ENCODE measurements around the gene PALLD.

PALLD gene

GRCh38 chr4:168843635-168844034 is 346.8 kb downstream of the PALLD start:
- no peaks in the 10 kb centered on the region for H3K36me3 ChIP-seq

GRCh38 chr4:168844353-168845049 is 347.6 kb downstream of the PALLD start:
- peaks cover 13 to 21% (median 14%) of the 10 kb centered on the region in 10 experiments for H3K4me1 ChIP-seq
- no peak overlapping the region for H3K4me2 ChIP-seq
- H3K27ac ChIP-seq: no peak overlapping the region
- no peaks in the 10 kb centered on the region for H3K9me3 ChIP-seq (replicated peaks in 1 of 11)
- TF ChIP-seq Cebpa-rat (IDR thresholded peaks at IDR 0.05): no peak
- H4K20me1 ChIP-seq: no peaks in the 10 kb centered on the region
- H3K4me3 ChIP-seq: no peak overlapping the region
- no peaks in the 10 kb centered on the region for H3K27me3 ChIP-seq
- H3K9ac ChIP-seq: no peak overlapping the region
- no peaks in the 10 kb centered on the region for H3K36me3 ChIP-seq

More at GRCh38 chr4:168843635-168844034, 346.8 kb downstream of the PALLD start:
- Histone ChIP-seq H3K9me3 (replicated peaks in 1 of 11) (no peaks in the 10 kb centered on the region), H3K9ac (no peak overlapping the region), H3K4me2 (no peak overlapping the region), H3K4me1 (peaks cover 4 to 13% (median 6%) of the 10 kb centered on the region in 10 experiments; a peak in 19 of 20 replicates), H3K27ac (no peak overlapping the region), H4K20me1 (no peaks in the 10 kb centered on the region), H3K27me3 (no peaks in the 10 kb centered on the region), H3K4me3 (no peak overlapping the region)
- no peak for TF ChIP-seq Cebpa-rat (IDR thresholded peaks at IDR 0.05)

GRCh38 chr4:168845897-168846296 is 349.0 kb downstream of the PALLD start:
- no peak for TF ChIP-seq Cebpa-rat (IDR thresholded peaks at IDR 0.05)
- Histone ChIP-seq H3K4me3 (no peak overlapping the region), H3K27me3 (no peaks in the 10 kb centered on the region), H3K27ac (no peak overlapping the region), H3K9me3 (replicated peaks in 1 of 11) (no peaks in the 10 kb centered on the region), H3K4me1 (peaks cover 13 to 26% (median 17%) of the 10 kb centered on the region in 10 experiments), H3K4me2 (no peak overlapping the region), H4K20me1 (no peaks in the 10 kb centered on the region), H3K36me3 (no peaks in the 10 kb centered on the region), H3K9ac (no peak overlapping the region)

DNA sequence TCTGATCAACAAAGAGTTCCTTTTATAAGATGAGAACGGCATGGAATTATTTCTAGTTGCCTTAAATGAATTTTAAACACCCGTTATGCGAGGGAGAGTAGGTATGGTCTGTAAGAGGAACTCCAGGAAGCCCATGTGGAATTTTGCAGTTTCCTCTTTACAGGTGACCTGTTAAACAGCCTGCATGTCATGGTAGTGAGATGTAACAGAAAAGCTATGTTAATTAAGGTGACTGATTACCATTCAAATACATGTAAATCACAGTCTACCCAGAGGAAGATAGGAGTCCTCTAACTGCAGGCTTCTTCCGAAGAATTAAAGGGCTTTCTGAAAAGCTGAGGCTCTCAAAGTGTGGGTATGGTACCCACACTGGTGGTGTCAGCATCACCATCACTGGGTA is 349.6 kb downstream of the PALLD start:
- H3K4me3 ChIP-seq: no peak overlapping the region
- H3K9me3 ChIP-seq (replicated peaks in 1 of 11): no peaks in the 10 kb centered on the region
- H3K9ac ChIP-seq: no peak overlapping the region
- H3K27me3 ChIP-seq: no peaks in the 10 kb centered on the region
- peaks cover 13 to 26% (median 17%) of the 10 kb centered on the region in 10 experiments for H3K4me1 ChIP-seq
- H4K20me1 ChIP-seq: no peaks in the 10 kb centered on the region
- H3K4me2 ChIP-seq: no peak overlapping the region; a peak in 1 of 22 replicates
- no peaks in the 10 kb centered on the region for H3K36me3 ChIP-seq
- no peak overlapping the region for H3K27ac ChIP-seq
- TF ChIP-seq Cebpa-rat (IDR thresholded peaks at IDR 0.05): no peak

GRCh38 chr4:168847771-168848502 is 351.1 kb downstream of the PALLD start:
- peak overlapping the region in 2 of 11 experiments; percentile 42 to 56; a peak in 2 of 22 replicates for H3K9ac ChIP-seq
- TF ChIP-seq Cebpa-rat (IDR thresholded peaks at IDR 0.05): no peak
- peak overlapping the region in 3 of 11 experiments; percentile 61 to 69 (median 63); a peak in 5 of 22 replicates for H3K27ac ChIP-seq
- no peaks in the 10 kb centered on the region for H3K36me3 ChIP-seq
- H4K20me1 ChIP-seq: no peaks in the 10 kb centered on the region
- no peaks in the 10 kb centered on the region for H3K27me3 ChIP-seq
- no peak overlapping the region for H3K4me3 ChIP-seq
- no peaks in the 10 kb centered on the region for H3K9me3 ChIP-seq (replicated peaks in 1 of 11)
- peaks cover 13 to 27% (median 18%) of the 10 kb centered on the region in 10 experiments for H3K4me1 ChIP-seq
- peak overlapping the region; percentile 36 to 76 (median 60); a peak in 20 of 22 replicates for H3K4me2 ChIP-seq

GRCh38 chr4:168849030-168849675 is 352.3 kb downstream of the PALLD start:
- Histone ChIP-seq H3K9me3 (replicated peaks in 1 of 11) (no peaks in the 10 kb centered on the region), H3K4me2 (peak overlapping the region; percentile 36 to 76 (median 60)), H3K36me3 (no peaks in the 10 kb centered on the region), H3K9ac (peak overlapping the region in 1 of 11 experiments; percentile 3; a peak in 1 of 22 replicates), H3K27me3 (no peaks in the 10 kb centered on the region), H3K27ac (no peak overlapping the region; a peak in 1 of 22 replicates), H4K20me1 (no peaks in the 10 kb centered on the region), H3K4me1 (peaks cover 22 to 40% (median 28%) of the 10 kb centered on the region in 10 experiments), H3K4me3 (no peak overlapping the region)
- TF ChIP-seq Cebpa-rat (IDR thresholded peaks at IDR 0.05): no peak

DNA sequence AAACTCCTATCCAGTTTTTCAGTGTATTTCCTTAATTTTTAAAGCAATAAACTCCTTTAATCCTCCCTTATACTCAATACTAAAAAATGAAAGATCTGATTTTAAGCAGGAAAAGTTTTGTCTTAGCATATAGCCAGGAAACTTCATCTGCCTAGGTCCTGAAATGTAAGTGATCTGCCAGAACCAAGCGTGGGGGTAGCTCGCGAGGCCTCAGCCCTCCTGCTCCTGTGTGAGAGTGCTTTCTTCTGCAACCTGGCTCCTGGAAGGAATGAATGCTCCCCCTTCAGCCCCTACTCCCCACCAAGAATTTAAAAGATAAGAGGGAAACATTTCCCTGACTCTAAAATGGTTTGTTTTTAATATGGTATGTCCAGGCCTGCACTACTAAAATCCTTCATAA is 353.1 kb downstream of the PALLD start:
- H3K27ac ChIP-seq: no peak overlapping the region
- no peak overlapping the region for H3K9ac ChIP-seq
- H3K36me3 ChIP-seq: no peaks in the 10 kb centered on the region
- no peaks in the 10 kb centered on the region for H3K27me3 ChIP-seq
- H3K9me3 ChIP-seq (replicated peaks in 1 of 11): no peaks in the 10 kb centered on the region
- peak overlapping the region in 2 of 11 experiments; percentile 52 to 76; a peak in 3 of 22 replicates for H3K4me2 ChIP-seq
- no peak overlapping the region for H3K4me3 ChIP-seq
- H3K4me1 ChIP-seq: peaks cover 22 to 46% (median 28%) of the 10 kb centered on the region in 10 experiments
- no peaks in the 10 kb centered on the region for H4K20me1 ChIP-seq
- TF ChIP-seq Cebpa-rat (IDR thresholded peaks at IDR 0.05): no peak

GRCh38 chr4:168852387-168852786 is 355.5 kb downstream of the PALLD start:
- Histone ChIP-seq H3K4me2 (no peak overlapping the region), H3K4me3 (no peak overlapping the region), H3K36me3 (peaks cover 0 to 5% (median 0%) of the 10 kb centered on the region in 11 experiments; a peak in 1 of 22 replicates), H3K27me3 (no peaks in the 10 kb centered on the region), H3K27ac (no peak overlapping the region), H3K4me1 (peaks cover 22 to 44% (median 28%) of the 10 kb centered on the region in 10 experiments), H3K9me3 (replicated peaks in 1 of 11) (peaks cover 0 to 8% (median 0%) of the 10 kb centered on the region in 11 experiments; a peak in 1 of 22 replicates), H3K9ac (no peak overlapping the region), H4K20me1 (no peaks in the 10 kb centered on the region; a peak in 1 of 22 replicates)
- TF ChIP-seq Cebpa-rat (IDR thresholded peaks at IDR 0.05): no peak

Measured in BLaER1 treated with 17β-estradiol and CSF1 and Interleukin-3, amounts not matched to agents 10 nM and 100 nM (cell line).